ENCODE measurements around the gene TRIOBP. TPM values are rescaled to one million over a fixed set of nuclear protein-coding genes. Genes with fewer than 3 reads are reported as not detected.

TRIOBP gene
- total RNA-seq, 2 donors from 2014 or later = 126 to 146 TPM

DNA sequence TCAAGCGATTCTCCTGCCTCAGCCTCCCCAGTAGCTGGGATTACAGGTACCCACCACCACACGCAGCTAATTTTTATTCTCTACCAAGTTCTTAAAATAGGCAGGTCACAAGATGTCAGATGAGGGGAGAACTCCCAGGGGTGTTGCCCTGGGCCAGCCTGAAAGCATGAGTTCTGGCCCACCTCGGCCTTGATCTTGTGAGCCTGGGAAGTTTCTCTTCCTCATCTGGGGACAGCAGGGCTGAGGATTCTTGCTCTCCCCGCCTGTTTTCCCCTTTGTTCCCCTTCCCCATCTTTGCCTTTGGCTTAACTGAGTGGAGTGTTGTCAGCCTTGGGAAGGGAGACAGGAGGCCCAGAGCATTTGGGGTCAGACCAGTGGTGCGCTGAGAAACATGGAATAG, 34.8 kb upstream of the TRIOBP start:
- ATAC-seq (ENCODE audit: insufficient number of reproducible peaks, low FRiP score, low read depth) (no peak), DNase-seq (ENCODE audit: low spot score) (no peak)
- H3K36me3 ChIP-seq = no peaks in the 10 kb centered on the region
- H3K27me3 ChIP-seq (replicated peaks; ENCODE audit: insufficient read depth) = no peaks in the 10 kb centered on the region
- TF ChIP-seq, protein P1, sequence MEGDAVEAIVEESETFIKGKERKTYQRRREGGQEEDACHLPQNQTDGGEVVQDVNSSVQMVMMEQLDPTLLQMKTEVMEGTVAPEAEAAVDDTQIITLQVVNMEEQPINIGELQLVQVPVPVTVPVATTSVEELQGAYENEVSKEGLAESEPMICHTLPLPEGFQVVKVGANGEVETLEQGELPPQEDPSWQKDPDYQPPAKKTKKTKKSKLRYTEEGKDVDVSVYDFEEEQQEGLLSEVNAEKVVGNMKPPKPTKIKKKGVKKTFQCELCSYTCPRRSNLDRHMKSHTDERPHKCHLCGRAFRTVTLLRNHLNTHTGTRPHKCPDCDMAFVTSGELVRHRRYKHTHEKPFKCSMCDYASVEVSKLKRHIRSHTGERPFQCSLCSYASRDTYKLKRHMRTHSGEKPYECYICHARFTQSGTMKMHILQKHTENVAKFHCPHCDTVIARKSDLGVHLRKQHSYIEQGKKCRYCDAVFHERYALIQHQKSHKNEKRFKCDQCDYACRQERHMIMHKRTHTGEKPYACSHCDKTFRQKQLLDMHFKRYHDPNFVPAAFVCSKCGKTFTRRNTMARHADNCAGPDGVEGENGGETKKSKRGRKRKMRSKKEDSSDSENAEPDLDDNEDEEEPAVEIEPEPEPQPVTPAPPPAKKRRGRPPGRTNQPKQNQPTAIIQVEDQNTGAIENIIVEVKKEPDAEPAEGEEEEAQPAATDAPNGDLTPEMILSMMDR (IDR thresholded peaks at IDR 0.05) = no peak
- peaks cover 11 to 39% of the 10 kb centered on the region in 2 donors for H3K4me1 ChIP-seq (ENCODE audit: control insufficient read depth in 1 of 2, low read depth in 2 of 2)
- no peak overlapping the region for H3K4me3 ChIP-seq
- H3K27ac ChIP-seq = peak overlapping the region; percentile 37 to 67
- no peaks in the 10 kb centered on the region for H3K9me3 ChIP-seq

DNA sequence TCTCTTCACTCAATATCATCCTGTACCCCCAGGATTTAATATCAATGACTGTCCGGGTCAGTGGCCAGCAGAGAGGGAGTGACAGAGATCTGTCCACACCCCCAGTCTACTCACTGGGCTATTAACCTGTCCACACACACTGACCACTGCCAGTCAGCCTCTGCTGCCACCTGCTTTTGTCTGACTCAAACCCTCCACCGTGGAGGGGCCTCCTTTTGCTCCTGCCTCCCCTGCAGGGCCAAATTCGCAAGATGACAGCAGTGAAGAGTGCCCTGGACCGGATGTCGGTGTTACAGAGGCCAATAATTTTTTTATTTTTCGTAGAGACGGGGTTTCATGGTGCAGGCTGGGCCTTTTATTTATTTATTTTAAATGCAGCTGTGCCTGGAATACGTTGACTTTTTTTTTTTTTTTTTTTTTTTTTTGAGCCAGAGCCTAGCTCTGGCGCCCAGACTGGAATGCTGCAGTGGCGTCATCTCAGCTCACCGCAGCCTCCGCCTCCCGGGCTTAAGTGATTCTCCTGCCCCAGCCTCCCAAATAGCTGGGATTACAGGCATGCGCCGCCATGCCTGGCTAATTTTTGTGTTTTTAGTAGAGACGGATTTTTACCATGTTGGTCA, 33.2 kb upstream of the TRIOBP start:
- H3K27ac ChIP-seq = peak overlapping the region in 1 of 2 donors; percentile 63

DNA sequence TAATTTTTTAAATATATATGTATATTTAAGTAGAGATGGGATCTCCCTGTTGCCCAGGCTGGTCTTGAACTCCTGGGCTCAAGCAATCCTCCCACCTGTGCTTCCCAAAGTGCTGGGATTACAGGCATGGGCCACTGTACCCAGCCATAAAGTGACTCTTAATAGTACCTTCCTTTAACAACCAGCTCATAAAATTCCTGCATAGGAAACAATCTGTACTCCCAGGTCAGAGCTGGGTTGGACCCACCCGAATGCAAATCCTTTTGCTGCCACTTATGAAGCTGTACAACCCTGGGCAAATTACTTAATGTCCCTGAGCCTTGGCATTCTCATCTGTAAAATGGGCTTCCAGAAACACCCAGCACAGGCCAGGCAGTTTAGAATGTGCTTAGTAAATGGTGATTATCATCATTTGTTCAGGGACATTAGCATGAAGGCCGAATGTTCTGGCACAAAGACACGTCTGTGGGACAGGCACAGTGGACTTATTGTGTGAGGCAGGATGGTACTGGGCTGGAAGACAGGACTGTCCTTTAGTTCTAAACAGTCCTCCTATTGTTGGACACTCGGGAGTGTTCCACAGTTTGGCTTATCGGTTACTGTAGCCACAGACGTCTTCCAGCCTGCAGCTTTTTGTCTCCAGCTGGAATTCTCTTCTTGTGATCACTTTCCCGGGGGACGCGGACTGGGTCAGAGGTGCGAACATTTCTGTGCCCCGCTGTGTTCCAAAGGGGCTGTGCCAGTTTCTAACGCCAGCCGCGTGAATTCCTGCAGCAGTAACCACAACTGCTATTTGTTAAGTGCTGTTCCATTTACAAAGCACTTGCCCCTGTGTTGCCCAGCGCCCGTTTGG, 32.4 kb upstream of the TRIOBP start:
- Histone ChIP-seq H3K9me3 (no peaks in the 10 kb centered on the region), H3K4me1 (ENCODE audit: control insufficient read depth in 1 of 2, low read depth in 2 of 2) (peaks cover 7 to 27% of the 10 kb centered on the region in 2 donors), H3K36me3 (no peaks in the 10 kb centered on the region), H3K4me3 (no peak overlapping the region), H3K27me3 (replicated peaks; ENCODE audit: insufficient read depth) (no peaks in the 10 kb centered on the region), H3K27ac (no peak overlapping the region)
- TF ChIP-seq, protein P1 (IDR thresholded peaks at IDR 0.05) = no peak
- ATAC-seq (ENCODE audit: insufficient number of reproducible peaks, low FRiP score, low read depth) = no peak
- DNase-seq (ENCODE audit: low spot score) = no peak

More for the DNA sequence above, 33.2 kb upstream of the TRIOBP start:
- DNase-seq (ENCODE audit: low spot score) = no peak
- Histone ChIP-seq H3K9me3 (no peaks in the 10 kb centered on the region), H3K27me3 (replicated peaks; ENCODE audit: insufficient read depth) (no peaks in the 10 kb centered on the region), H3K4me3 (no peak overlapping the region), H3K4me1 (ENCODE audit: control insufficient read depth in 1 of 2, low read depth in 2 of 2) (peaks cover 7 to 31% of the 10 kb centered on the region in 2 donors), H3K36me3 (no peaks in the 10 kb centered on the region)
- TF ChIP-seq, protein P1 (IDR thresholded peaks at IDR 0.05) = no peak
- ATAC-seq (ENCODE audit: insufficient number of reproducible peaks, low FRiP score, low read depth) = no peak

DNA sequence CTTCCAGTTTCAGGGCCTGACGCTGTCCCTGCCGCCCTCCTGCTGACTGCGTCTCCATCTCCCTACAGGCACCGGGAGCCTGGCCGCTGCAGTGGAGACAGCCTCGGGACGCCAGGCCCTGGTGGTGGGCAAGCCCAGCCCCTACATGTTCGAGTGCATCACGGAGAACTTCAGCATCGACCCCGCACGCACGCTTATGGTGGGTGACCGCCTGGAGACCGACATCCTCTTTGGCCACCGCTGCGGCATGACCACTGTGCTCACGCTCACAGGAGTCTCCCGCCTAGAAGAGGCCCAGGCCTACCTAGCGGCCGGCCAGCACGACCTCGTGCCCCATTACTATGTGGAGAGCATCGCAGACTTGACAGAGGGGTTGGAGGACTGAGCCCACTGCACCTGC, 31.4 kb upstream of the TRIOBP start:
- peaks cover 4 to 17% of the 10 kb centered on the region in 2 donors for H3K4me1 ChIP-seq (ENCODE audit: control insufficient read depth in 1 of 2, low read depth in 2 of 2)
- ATAC-seq (ENCODE audit: insufficient number of reproducible peaks, low FRiP score, low read depth) (no peak), DNase-seq (ENCODE audit: low spot score) (no peak)
- H3K27me3 ChIP-seq (replicated peaks; ENCODE audit: insufficient read depth) = no peaks in the 10 kb centered on the region
- no peak overlapping the region for H3K4me3 ChIP-seq
- no peaks in the 10 kb centered on the region for H3K9me3 ChIP-seq
- no peaks in the 10 kb centered on the region for H3K36me3 ChIP-seq
- TF ChIP-seq, protein P1 (IDR thresholded peaks at IDR 0.05) = no peak
- H3K27ac ChIP-seq = no peak overlapping the region

DNA sequence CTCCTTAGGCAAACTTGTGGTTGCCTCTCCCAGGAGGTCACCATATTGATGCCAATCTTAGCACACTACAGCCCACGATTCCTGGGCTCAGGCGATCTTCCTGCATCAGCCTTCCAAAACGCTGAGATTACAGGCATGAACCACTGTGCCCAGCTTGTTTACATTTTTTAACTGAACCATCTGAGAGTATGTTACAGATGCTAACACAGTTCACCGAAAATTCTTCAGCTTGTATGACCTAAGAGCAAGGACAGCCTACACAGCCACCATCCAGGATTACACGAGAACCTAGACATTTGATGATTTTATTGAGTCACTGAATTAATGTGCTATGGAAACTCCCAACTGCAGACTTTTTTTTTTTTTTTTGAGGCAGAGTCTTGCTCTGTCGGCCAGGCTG, 27.3 kb upstream of the TRIOBP start:
- TF ChIP-seq, protein P1 (IDR thresholded peaks at IDR 0.05) = no peak
- no peaks in the 10 kb centered on the region for H3K36me3 ChIP-seq
- H3K27ac ChIP-seq = no peak overlapping the region
- no peaks in the 10 kb centered on the region for H3K27me3 ChIP-seq (replicated peaks; ENCODE audit: insufficient read depth)
- ATAC-seq (ENCODE audit: insufficient number of reproducible peaks, low FRiP score, low read depth) = no peak
- no peak for DNase-seq (ENCODE audit: low spot score)
- no peaks in the 10 kb centered on the region for H3K9me3 ChIP-seq
- no peak overlapping the region for H3K4me3 ChIP-seq
- H3K4me1 ChIP-seq (ENCODE audit: control insufficient read depth in 1 of 2, low read depth in 2 of 2) = peaks cover 9 to 10% of the 10 kb centered on the region in 2 donors
